Measurements from ENCODE around the gene SCUBE1. TPM values are rescaled to one million over a fixed set of nuclear protein-coding genes. Genes with fewer than 3 reads are reported as not detected.

Gene SCUBE1
- total RNA-seq, 1 experiment from 2014 or later = 0.54 TPM

DNA sequence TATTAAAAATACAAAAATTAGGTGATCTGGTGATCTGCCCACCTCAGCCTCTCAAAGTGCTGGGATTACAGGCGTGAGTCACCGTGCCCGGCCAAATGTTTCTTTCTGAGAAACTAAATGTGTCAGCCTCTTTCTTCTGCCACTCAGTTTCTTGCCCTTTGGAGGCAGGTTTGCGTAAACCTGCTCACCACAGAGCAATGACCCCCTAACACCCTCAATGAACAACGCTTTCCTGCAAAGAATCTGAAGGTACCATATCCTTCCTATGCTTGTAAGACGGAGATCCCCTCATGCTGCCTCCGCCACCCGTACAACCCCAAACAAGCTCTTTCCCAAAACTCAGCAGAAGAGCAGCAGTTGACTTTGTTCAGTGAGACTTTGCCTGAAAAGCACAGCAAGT lies 117.6 kb downstream of the SCUBE1 start:
- peaks cover 64% of the 10 kb centered on the region for H3K27me3 Mint-ChIP-seq (ENCODE audit: unreplicated experiment)
- no peak overlapping the region for H3K27ac Mint-ChIP-seq (ENCODE audit: unreplicated experiment)
- DNase-seq = no peak
- TF ChIP-seq, protein P1, sequence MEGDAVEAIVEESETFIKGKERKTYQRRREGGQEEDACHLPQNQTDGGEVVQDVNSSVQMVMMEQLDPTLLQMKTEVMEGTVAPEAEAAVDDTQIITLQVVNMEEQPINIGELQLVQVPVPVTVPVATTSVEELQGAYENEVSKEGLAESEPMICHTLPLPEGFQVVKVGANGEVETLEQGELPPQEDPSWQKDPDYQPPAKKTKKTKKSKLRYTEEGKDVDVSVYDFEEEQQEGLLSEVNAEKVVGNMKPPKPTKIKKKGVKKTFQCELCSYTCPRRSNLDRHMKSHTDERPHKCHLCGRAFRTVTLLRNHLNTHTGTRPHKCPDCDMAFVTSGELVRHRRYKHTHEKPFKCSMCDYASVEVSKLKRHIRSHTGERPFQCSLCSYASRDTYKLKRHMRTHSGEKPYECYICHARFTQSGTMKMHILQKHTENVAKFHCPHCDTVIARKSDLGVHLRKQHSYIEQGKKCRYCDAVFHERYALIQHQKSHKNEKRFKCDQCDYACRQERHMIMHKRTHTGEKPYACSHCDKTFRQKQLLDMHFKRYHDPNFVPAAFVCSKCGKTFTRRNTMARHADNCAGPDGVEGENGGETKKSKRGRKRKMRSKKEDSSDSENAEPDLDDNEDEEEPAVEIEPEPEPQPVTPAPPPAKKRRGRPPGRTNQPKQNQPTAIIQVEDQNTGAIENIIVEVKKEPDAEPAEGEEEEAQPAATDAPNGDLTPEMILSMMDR (IDR thresholded peaks at IDR 0.05; ENCODE audit: unreplicated experiment) = no peak
- H3K4me3 Mint-ChIP-seq (ENCODE audit: low read depth, unreplicated experiment) = no peak overlapping the region
- no peaks in the 10 kb centered on the region for H3K9me3 Mint-ChIP-seq (ENCODE audit: low read depth, unreplicated experiment)
- no TSS peak for BruUV-seq (replicated peaks)
- no peaks in the 10 kb centered on the region for H3K36me3 Mint-ChIP-seq (ENCODE audit: insufficient read depth, unreplicated experiment)
- intact Hi-C loops (cut with micrococcal nuclease; ENCODE audit: unreplicated experiment) = no loop called here
- H3K4me1 Mint-ChIP-seq (ENCODE audit: low read depth, unreplicated experiment) = peaks cover 8% of the 10 kb centered on the region
- CTCF ChIA-PET = no interaction called here

DNA sequence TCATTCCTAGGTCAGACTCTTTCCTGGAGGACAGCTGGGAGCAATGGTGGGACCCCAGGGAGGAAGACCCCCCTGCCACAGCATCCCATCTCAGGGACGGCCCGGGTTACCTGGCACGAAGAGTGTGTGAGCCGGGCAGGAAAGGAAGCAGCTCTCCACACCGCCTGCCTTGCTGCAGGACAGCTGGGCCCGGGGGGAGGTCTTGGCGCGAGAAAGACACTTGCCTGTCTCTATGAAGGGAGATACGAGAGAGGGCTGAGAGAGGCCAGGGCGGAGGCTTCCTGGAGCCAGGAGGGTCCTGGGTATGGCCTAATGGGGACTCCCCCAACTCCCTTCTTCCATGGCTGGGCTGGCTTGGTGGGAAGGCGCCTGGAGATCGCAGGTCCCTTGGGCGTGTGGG lies 120.2 kb downstream of the SCUBE1 start:
- Mint-ChIP-seq H3K36me3 (ENCODE audit: insufficient read depth, unreplicated experiment) (no peaks in the 10 kb centered on the region), H3K4me3 (ENCODE audit: low read depth, unreplicated experiment) (no peak overlapping the region), H3K27ac (ENCODE audit: unreplicated experiment) (no peak overlapping the region), H3K9me3 (ENCODE audit: low read depth, unreplicated experiment) (no peaks in the 10 kb centered on the region), H3K27me3 (ENCODE audit: unreplicated experiment) (peaks cover 72% of the 10 kb centered on the region), H3K4me1 (ENCODE audit: low read depth, unreplicated experiment) (peaks cover 12% of the 10 kb centered on the region)
- DNase-seq = no peak
- TF ChIP-seq, protein P1 (IDR thresholded peaks at IDR 0.05; ENCODE audit: unreplicated experiment) = no peak
- intact Hi-C loops (cut with micrococcal nuclease; ENCODE audit: unreplicated experiment) = no loop called here
- BruUV-seq (replicated peaks) = no TSS peak
- CTCF ChIA-PET = no interaction called here

DNA sequence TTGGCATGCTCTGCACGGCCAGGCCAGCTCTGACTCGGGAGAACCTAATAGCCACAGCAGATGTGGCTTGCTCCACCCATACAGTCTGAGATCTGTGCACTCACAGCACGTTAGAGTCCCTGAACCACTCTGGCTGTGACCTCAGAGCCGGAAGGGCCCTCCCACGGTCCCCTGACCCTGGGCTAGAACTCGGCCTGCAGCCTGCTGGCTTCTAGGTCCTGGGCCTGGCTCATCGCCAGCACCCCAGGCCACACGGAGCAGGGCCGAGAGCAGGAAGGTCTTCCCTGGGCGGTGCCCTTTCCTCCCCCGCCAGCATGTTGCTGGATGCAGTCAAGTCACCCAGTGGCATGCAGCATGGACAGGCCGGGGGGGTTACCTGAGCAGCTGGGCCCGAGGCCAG lies 120.9 kb downstream of the SCUBE1 start:
- TF ChIP-seq, protein P1 (IDR thresholded peaks at IDR 0.05; ENCODE audit: unreplicated experiment) = no peak
- H3K27me3 Mint-ChIP-seq (ENCODE audit: unreplicated experiment) = peaks cover 72% of the 10 kb centered on the region
- no peak overlapping the region for H3K27ac Mint-ChIP-seq (ENCODE audit: unreplicated experiment)
- intact Hi-C loops (cut with micrococcal nuclease; ENCODE audit: unreplicated experiment) = no loop called here
- DNase-seq = no peak
- CTCF ChIA-PET = interaction anchor here (1.1 to 1.2 kb wide), 2 partner anchors 35 to 416 kb away, joined by 3 to 4 read pairs; no protein-coding TSS in a partner anchor
- H3K4me1 Mint-ChIP-seq (ENCODE audit: low read depth, unreplicated experiment) = peaks cover 11% of the 10 kb centered on the region
- no peak overlapping the region for H3K4me3 Mint-ChIP-seq (ENCODE audit: low read depth, unreplicated experiment)
- no TSS peak for BruUV-seq (replicated peaks)
- no peaks in the 10 kb centered on the region for H3K36me3 Mint-ChIP-seq (ENCODE audit: insufficient read depth, unreplicated experiment)
- no peaks in the 10 kb centered on the region for H3K9me3 Mint-ChIP-seq (ENCODE audit: low read depth, unreplicated experiment)

DNA sequence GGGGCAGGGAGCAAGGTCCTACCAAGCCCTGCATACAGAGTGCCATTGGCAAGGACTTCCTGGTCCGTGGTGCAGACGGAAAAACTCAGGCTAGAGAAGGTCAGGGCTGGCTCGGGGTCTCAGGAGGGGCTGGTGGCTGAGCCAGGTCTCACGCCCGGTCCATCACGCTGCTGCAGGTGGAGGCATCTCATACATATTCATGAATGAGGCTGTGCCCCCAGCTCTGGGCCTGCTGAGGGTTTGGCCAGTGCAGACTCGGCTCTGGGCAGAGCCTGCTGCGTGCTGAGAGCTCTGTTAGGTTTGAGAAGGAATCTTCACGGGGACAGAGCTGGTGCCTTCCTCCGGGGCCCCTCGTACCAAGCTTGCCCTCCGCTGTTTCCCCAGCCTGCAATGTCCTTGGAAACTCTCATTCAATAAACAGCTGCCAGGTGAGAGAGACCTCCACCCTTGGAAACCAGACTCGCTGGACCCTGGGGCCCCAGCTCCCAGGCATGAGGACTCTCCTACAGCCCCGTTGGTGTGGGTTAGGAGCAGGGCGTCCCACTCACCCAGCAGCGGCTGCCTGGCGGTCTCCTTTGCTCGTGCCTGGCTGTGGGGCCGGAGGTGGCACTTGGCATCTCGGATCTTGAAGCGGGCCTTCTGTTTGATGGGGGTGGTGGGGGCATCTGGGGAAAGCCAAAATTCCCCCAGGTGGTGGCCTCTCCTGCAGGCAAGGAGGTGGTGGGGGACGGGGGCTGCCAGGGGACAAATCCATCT lies 122.4 kb downstream of the SCUBE1 start:
- H3K27ac Mint-ChIP-seq (ENCODE audit: unreplicated experiment) = no peak overlapping the region
- peaks cover 11% of the 10 kb centered on the region for H3K4me1 Mint-ChIP-seq (ENCODE audit: low read depth, unreplicated experiment)
- TF ChIP-seq, protein P1 (IDR thresholded peaks at IDR 0.05; ENCODE audit: unreplicated experiment) = no peak
- H3K9me3 Mint-ChIP-seq (ENCODE audit: low read depth, unreplicated experiment) = no peaks in the 10 kb centered on the region
- peaks cover 71% of the 10 kb centered on the region for H3K27me3 Mint-ChIP-seq (ENCODE audit: unreplicated experiment)
- no peak for DNase-seq
- no peaks in the 10 kb centered on the region for H3K36me3 Mint-ChIP-seq (ENCODE audit: insufficient read depth, unreplicated experiment)
- CTCF ChIA-PET = no interaction called here
- no peak overlapping the region for H3K4me3 Mint-ChIP-seq (ENCODE audit: low read depth, unreplicated experiment)
- no TSS peak for BruUV-seq (replicated peaks)
- intact Hi-C loops (cut with micrococcal nuclease; ENCODE audit: unreplicated experiment) = no loop called here
